Mucosa of stomach (tissue), 1 donor: ENCODE data around the gene PPP1R9B.

Experiments used
- H3K27me3 ChIP-seq: one replicate; pipeline ENCODE4 v1.7.0; 2013; ENCODE audit warnings: mild to moderate bottlenecking, low read length; ENCODE audit not compliant: control insufficient read depth, insufficient read depth
- H3K36me3 ChIP-seq: one replicate; pipeline ENCODE4 v1.7.0; 2013; ENCODE audit warnings: low read length; ENCODE audit not compliant: control insufficient read depth, insufficient read depth
- H3K4me1 ChIP-seq: one replicate; pipeline ENCODE4 v1.7.0; 2013; ENCODE audit warnings: mild to moderate bottlenecking, low read length; ENCODE audit not compliant: control insufficient read depth, insufficient read depth
- H3K4me3 ChIP-seq: one replicate; pipeline ENCODE4 v1.7.0; 2013; ENCODE audit warnings: low read length
- H3K9ac ChIP-seq: one replicate; pipeline ENCODE4 v1.7.0; 2013; ENCODE audit warnings: mild to moderate bottlenecking, low read length, moderate library complexity
- H3K9me3 ChIP-seq: one replicate; pipeline ENCODE4 v1.7.0; 2013; ENCODE audit warnings: mild to moderate bottlenecking, low read length, moderate library complexity; ENCODE audit not compliant: control insufficient read depth
- donor health status: Pancreatic carcinoma.

PPP1R9B gene

DNA sequence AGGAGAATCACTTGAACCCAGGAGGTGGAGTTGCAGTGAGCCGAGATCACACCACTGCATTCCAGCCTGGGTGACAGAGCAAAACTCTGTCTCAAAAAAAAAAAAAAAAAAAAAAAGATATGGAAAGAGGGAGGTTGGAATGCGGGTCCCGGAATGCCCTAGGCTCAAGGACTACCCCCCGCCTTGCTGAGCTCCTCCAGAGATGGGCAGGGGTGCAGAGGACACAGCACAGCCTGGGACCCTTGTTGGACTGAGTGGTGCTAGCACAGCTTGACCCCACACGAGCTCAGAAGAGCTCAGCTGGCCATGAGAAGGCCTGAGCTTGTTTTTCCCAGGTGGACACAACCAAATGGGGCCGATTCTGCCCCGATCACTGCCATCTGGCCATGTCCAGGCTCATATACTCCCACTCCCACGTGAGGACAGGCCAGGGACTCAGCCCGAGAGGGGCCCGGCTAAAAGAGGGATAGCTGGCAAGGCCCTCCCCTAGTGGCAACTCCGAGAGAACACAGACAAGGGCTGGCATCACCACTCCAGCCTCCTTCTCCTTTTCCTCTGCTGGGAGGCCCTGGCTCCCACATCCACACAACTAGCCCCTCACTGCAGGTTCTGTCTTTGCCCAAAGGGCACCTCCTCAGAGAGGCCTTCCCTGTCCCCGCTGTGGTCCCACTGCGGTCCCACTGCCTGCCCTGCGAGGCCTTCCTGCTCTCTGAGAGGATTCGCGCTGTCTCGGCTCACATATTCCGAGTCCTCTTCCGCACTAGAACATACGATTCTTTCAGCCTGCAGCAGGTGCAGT is 26.3 kb upstream of the PPP1R9B start:
- no peak overlapping the region for H3K4me3 ChIP-seq
- no peaks in the 10 kb centered on the region for H3K27me3 ChIP-seq
- H3K9me3 ChIP-seq, result no peaks in the 10 kb centered on the region
- peaks cover 32% of the 10 kb centered on the region for H3K4me1 ChIP-seq
- H3K36me3 ChIP-seq, result no peaks in the 10 kb centered on the region
- H3K9ac ChIP-seq, result no peak overlapping the region

DNA sequence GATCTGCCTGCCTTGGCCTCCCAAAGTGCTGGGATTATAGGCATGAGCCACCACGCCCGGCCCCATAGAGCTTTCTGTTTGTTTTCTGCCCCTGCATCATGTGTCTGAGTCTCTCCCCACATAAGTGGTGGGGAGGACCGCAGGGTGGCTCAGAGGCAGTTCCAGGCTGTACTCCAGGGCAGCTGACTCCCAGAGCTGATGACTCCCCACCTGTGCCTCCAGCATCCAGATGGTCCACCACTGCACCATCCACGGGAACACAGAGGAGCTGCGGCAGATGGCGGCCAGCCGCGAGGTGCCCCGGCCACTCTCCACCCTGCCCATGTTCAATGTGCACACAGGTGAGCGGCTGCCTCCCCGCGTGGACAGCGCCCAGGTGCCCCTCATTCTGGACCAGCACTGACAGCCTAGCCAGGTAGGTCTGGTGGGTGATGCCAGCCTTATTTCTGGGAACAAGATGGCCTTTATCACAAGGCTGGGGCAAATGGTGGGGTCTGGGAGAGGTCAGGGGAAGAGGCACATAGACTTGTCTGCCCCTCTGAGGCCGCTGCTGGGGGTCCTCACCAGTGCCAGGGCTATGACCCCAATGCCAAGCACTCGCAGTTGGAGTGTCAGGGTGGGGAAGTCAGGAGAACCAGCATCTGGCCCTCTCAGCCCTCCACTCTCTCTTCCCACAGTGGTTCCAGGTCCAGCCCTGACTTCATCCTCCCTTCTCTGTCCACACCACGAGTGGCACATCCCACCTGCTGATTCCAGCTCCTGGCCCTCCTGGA is 24.7 kb upstream of the PPP1R9B start:
- H3K9ac ChIP-seq, result no peak overlapping the region
- no peaks in the 10 kb centered on the region for H3K9me3 ChIP-seq
- no peaks in the 10 kb centered on the region for H3K36me3 ChIP-seq
- peaks cover 32% of the 10 kb centered on the region for H3K4me1 ChIP-seq
- H3K27me3 ChIP-seq, result no peaks in the 10 kb centered on the region
- H3K4me3 ChIP-seq, result no peak overlapping the region

DNA sequence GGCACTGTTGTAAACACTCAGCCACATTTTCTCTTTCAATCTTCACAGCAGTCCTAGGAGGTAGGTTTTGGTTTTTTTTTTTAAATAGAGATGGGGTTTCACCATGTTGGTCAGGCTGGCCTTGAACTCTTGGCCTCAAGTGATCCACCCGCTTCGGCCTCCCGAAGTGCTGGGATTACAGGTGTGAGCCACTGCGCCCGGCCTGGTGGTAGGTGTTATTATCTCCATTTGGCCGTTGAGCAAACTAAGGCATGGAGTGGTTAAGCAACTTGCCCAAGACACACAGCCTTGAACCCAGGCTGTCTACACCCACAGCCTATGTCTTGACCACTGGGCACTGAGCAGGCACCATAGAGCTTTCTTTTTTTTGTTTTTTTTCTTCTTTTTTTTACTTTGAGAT is 24.0 kb upstream of the PPP1R9B start:
- no peak overlapping the region for H3K4me3 ChIP-seq
- H3K9me3 ChIP-seq, result no peaks in the 10 kb centered on the region

DNA sequence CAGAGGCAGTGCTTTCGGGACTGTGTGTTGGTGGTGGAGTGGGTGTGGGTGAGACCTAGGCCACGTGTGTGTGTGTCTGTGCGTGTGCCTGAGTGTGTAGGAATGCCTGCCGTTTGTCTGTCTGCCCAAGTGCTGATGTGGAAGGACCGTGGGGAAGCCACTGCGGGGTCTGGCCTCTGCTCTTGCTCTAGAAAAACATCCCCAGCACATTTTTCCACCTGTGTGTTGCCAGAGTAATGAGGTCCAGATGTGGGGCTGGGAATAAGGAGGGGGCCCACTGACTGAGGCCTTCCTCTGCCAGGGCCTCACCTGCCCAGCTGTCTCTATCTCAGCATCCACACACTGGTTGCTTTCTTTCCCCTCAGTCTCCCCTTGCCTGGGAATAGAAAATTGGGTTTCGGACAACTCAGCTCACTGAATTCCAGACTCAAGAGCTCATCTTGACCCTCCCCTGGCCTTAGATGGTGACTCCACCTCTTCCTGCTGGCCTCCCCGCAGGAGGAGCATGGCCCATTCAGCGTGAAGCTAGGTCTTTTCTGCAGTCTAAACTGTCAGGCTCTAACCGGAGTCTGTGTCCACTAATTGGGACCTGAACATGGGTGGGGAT is 23.0 kb upstream of the PPP1R9B start:
- peaks cover 28% of the 10 kb centered on the region for H3K4me1 ChIP-seq
- H3K27me3 ChIP-seq, result no peaks in the 10 kb centered on the region
- no peaks in the 10 kb centered on the region for H3K36me3 ChIP-seq
- H3K9ac ChIP-seq, result no peak overlapping the region
- no peaks in the 10 kb centered on the region for H3K9me3 ChIP-seq
- H3K4me3 ChIP-seq, result no peak overlapping the region

More for the DNA sequence above, 24.0 kb upstream of the PPP1R9B start:
- Histone ChIP-seq H3K9ac (no peak overlapping the region), H3K27me3 (no peaks in the 10 kb centered on the region), H3K36me3 (no peaks in the 10 kb centered on the region), H3K4me1 (peaks cover 32% of the 10 kb centered on the region)

DNA sequence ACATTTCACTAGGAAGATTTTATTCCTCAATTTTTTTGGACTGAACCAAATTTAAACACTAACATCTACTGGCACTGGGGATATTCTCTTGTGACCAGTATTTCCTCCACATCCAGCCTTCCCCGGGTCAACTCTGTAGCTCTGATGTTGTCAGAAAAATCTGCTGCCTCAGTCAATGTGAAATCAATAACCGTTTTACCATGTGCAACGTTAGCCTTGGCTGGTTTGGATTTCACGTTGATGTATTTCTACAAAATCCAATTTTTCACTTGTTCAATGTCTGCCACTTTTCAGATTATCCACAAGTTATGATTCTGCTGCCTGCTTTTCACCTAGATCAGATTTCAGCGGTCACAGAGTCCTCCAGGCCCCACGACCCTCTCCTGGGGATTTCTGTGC is 22.5 kb upstream of the PPP1R9B start:
- Histone ChIP-seq H3K9me3 (no peaks in the 10 kb centered on the region), H3K4me3 (no peak overlapping the region), H3K27me3 (no peaks in the 10 kb centered on the region), H3K4me1 (peaks cover 22% of the 10 kb centered on the region), H3K36me3 (no peaks in the 10 kb centered on the region), H3K9ac (no peak overlapping the region)

DNA sequence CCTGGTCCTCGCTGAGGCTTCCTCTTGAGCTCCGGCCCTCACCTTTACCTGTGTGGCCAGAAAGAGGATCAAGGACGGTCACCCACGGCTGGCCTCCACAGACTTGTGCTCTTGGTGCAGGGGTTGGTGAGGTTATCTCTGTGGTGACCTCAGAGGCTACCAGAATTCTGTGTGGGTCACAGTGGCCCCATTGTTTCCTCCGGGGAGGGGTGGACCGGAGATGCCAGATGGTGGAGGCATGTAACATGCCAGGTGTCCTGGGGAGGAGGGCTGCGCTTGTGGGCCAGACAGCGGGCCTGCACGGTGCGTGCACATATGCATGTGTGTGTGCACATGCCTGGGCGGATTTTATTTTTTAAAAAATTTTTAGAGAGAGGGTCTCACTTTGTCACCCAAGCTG is 21.7 kb upstream of the PPP1R9B start:
- no peaks in the 10 kb centered on the region for H3K36me3 ChIP-seq
- H3K9ac ChIP-seq, result no peak overlapping the region
- no peaks in the 10 kb centered on the region for H3K9me3 ChIP-seq
- H3K27me3 ChIP-seq, result no peaks in the 10 kb centered on the region
- H3K4me1 ChIP-seq, result peaks cover 16% of the 10 kb centered on the region
- no peak overlapping the region for H3K4me3 ChIP-seq

DNA sequence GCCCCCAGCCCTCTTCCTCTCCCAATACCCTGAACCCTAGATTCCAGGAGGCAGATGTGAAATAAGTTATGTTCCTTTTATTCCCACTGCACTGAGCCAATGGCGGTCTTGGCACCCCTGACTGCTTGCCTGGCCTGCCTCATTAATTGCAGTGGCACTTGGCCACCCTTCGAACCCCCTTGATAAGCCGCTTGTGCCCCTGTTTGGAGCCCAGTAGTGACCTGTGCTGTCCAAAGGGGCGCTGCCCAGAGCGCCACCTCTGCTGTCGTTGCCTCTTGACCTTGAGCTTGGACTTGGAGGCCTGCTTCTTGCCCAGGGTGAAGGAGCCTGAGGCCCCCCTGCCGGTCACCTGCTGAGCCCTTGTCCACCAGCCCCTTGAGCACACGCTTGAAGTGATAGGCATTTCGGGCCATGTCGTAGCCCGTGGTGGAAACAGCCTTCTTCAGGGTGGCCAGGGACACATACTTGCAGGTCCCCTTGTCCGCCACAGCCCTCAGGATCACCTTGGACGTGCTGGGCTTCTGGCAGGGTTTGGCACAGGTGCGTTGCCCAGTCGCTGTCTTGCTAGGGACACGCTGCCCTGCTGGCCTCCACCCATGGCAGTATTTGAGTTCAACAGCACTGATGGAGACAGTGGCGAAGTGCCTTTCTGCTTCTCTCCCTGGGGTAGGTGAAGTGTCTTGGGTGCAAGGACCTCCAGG is 21.0 kb upstream of the PPP1R9B start:
- no peak overlapping the region for H3K9ac ChIP-seq
- no peaks in the 10 kb centered on the region for H3K9me3 ChIP-seq
- H3K36me3 ChIP-seq, result no peaks in the 10 kb centered on the region
- no peak overlapping the region for H3K4me3 ChIP-seq
- H3K27me3 ChIP-seq, result no peaks in the 10 kb centered on the region
- H3K4me1 ChIP-seq, result peaks cover 11% of the 10 kb centered on the region

DNA sequence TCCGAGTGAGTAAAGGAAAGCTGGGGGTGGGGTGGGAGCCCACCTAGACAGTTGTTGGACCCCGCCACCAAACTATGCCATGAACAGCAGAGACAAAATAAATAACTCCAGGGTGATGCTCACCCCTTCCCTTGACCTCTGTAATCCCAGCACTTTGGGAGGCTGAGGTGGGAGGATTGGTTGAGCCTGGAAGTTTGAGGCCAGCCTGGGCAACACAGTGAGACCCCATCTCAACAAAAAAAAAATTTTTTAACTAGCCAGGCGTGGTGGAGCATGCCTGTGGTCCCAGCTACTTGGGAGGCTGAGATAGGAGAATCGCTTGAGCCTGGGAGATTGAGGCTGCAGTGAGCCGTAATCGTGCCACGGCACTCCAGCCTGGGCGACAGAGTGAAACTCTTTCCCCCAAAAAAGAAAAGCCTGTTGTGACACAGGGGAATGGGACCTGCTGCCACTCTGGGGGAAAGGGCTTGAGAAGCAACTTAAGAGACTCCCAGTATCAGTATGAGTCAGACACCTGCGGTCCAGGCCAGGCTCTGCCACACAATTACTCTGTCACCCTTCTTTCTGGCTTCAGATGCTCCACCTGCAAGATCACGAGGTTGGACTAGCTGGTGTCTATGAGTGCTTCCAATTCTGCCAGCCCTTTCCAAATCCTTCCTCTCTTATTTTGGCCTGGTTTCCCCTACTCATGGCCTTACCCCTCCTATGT is 20.3 kb upstream of the PPP1R9B start:
- H3K9me3 ChIP-seq, result no peaks in the 10 kb centered on the region
- no peak overlapping the region for H3K9ac ChIP-seq
- peaks cover 4% of the 10 kb centered on the region for H3K4me1 ChIP-seq
- no peaks in the 10 kb centered on the region for H3K36me3 ChIP-seq
- no peaks in the 10 kb centered on the region for H3K27me3 ChIP-seq
- H3K4me3 ChIP-seq, result no peak overlapping the region

DNA sequence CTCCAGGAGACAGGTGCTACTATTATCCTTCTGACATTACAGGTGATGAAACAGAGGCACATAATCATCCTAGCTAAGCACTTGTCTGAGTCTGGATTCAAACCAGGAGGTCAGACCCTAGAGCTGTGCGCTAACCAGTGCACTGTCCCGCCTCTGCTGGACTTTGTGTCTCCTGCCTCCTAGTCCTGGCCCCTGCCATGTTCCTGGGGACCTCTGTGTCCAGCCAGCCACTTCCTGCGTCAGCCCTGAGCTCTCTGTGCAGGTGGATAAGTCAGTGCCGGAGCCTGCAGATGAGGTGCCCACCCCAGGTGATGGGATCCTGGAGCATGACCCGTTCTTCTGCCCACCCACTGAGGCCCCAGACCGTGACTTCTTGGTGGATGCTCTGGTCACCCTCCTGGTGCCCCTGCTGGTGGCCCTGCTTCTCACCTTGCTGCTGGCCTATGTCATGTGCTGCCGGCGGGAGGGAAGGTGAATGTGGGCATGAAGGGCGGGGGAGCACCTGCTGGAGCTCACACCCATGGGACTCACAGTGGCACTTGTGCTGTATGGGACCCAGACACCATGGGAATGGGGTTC is 19.5 kb upstream of the PPP1R9B start:
- Histone ChIP-seq H3K27me3 (no peaks in the 10 kb centered on the region), H3K4me3 (no peak overlapping the region), H3K36me3 (no peaks in the 10 kb centered on the region), H3K9me3 (no peaks in the 10 kb centered on the region), H3K4me1 (no peaks in the 10 kb centered on the region), H3K9ac (no peak overlapping the region)

DNA sequence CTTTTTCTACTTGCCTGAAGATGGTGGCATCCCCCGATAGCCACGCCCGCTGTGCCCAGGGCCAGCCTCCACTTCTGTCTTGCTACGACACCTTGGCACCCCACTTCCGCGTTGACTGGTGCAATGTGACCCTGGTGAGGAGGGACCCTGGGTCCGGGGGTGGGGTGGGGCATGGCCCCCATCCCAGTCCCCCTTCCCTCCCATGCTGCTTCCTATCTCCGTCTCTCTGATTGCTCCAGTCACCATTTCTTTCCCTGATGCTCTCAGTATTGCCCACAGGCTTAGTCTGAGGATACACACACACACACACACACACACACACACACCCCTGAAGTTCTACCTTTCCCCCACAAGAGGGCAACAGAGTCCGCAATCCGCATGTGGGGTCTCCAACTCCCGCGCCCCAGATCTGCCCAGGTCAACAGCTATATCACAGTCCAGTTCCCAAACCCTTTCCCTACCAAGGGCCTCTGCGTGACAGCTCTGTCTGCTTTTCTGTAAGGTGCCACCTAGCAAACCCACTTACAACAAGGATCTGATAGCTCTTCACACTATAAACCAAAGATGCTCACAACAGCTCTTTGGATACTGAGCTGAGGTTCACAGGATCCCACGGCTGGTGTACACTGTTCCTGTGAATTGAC is 18.8 kb upstream of the PPP1R9B start:
- H3K27me3 ChIP-seq, result peaks cover under 1% of the 10 kb centered on the region
- H3K9ac ChIP-seq, result no peak overlapping the region
- no peaks in the 10 kb centered on the region for H3K9me3 ChIP-seq
- H3K36me3 ChIP-seq, result no peaks in the 10 kb centered on the region
- H3K4me3 ChIP-seq, result no peak overlapping the region
- H3K4me1 ChIP-seq, result no peaks in the 10 kb centered on the region

DNA sequence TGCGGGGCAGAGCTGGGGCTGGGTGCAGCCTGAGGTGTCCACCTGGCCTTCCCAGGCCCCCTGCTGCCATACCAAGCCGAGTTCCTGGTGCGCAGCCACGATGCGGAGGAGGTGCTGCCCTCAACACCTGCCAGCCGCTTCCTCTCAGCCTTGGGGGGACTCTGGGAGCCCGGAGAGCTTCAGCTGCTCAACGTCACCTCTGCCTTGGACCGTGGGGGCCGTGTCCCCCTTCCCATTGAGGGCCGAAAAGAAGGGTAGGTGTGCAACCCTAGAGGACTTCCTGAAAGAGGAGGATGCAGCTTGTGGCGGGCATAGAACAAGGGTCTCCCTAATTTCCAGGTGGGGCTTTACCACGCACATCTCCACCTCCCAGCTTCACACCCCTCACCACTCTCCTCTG is 17.8 kb upstream of the PPP1R9B start:
- H3K4me1 ChIP-seq, result no peaks in the 10 kb centered on the region

More for the DNA sequence above, 17.8 kb upstream of the PPP1R9B start:
- no peaks in the 10 kb centered on the region for H3K9me3 ChIP-seq
- H3K36me3 ChIP-seq, result no peaks in the 10 kb centered on the region
- peaks cover 5% of the 10 kb centered on the region for H3K27me3 ChIP-seq
- no peak overlapping the region for H3K9ac ChIP-seq
- no peak overlapping the region for H3K4me3 ChIP-seq
